Neural crest cell (in vitro differentiated cells): ENCODE measurements around the gene CHEK2. TPM values are rescaled to one million over a fixed set of nuclear protein-coding genes. Genes with fewer than 3 reads are reported as not detected.
"Not testable (repeated sequence)": the region's sequence is repeated elsewhere in the genome, so short reads cannot be mapped to it uniquely, and the experiment has no call there.

Source experiments
- DNase-seq: peaks from one replicate; pipeline ENCODE4 v3.0.0; 2021; ENCODE audit warnings: low read depth, mixed read lengths, low spot score
- H3K27ac Mint-ChIP-seq: one replicate; pipeline ENCODE4 v1.8.0; 2021; ENCODE audit warnings: mild to moderate bottlenecking, mixed read lengths; ENCODE audit not compliant: unreplicated experiment
- H3K27me3 Mint-ChIP-seq: 2 replicates; pipeline ENCODE4 v1.8.0; 2021; ENCODE audit warnings: low read depth, mild to moderate bottlenecking, mixed read lengths
- H3K36me3 Mint-ChIP-seq: 2 replicates; pipeline ENCODE4 v1.8.0; 2021; ENCODE audit warnings: low read depth, mild to moderate bottlenecking, mixed read lengths
- H3K4me1 Mint-ChIP-seq: 2 replicates; pipeline ENCODE4 v1.8.0; 2021; ENCODE audit warnings: mixed read lengths
- H3K4me3 Mint-ChIP-seq: one replicate; pipeline ENCODE4 v1.8.0; 2021; ENCODE audit warnings: mild to moderate bottlenecking, mixed read lengths
- H3K9me3 Mint-ChIP-seq: 2 replicates; pipeline ENCODE4 v1.8.0; 2021; ENCODE audit warnings: mixed read lengths
- CTCF ChIP-seq: fragments of 200-600 bp; sonication (generic); conservative IDR thresholded peaks from 2 replicates; pipeline ENCODE4 v1.5.0; 2021; ENCODE audit warnings: antibody characterized with exemption, mild to moderate bottlenecking
- total RNA-seq: library from RNA; stranded (reverse); gene quantifications from 2 replicates; pipeline ENCODE4 v1.2.1, GENCODE V29; 2021

The CHEK2 gene
- total RNA-seq, 1 donor from 2014 or later = 44.2 TPM

- H3K27ac Mint-ChIP-seq = peak overlapping the region; percentile 37
- no peak for DNase-seq
- peaks cover 12% of the 10 kb centered on the region for H3K4me1 Mint-ChIP-seq
- H3K9me3 Mint-ChIP-seq = peaks cover 9% of the 10 kb centered on the region
- H3K4me3 Mint-ChIP-seq = peak overlapping the region; percentile 14
- no peaks in the 10 kb centered on the region for H3K27me3 Mint-ChIP-seq
- TF ChIP-seq CTCF = no peak
- peaks cover 18% of the 10 kb centered on the region for H3K36me3 Mint-ChIP-seq
These were observed 67.5 kb downstream of the CHEK2 start for GRCh38 chr22:28674121-28674563.

DNA sequence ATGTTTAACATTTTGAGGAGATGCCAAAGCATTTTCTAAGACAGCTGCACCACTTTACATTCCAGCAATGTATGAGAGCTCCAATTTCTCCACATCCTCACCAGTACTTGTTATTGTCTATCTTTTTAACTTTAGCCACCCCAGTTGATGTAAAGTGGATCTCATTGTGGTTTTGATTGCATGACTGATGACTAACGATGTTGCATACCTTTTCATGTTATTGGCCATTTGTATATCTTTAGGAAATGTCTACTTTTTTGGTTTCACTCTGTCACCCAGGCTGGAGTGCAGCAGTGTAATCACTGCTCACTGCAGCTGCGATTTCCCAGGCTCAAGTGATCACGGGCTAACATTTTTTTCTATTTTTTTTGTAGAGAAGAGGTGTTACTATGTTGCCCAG, 70.9 kb downstream of the CHEK2 start:
- Mint-ChIP-seq H3K4me1 (no peaks in the 10 kb centered on the region), H3K27me3 (no peaks in the 10 kb centered on the region), H3K4me3 (peak overlapping the region; percentile 6), H3K27ac (no peak overlapping the region), H3K9me3 (peaks cover 9% of the 10 kb centered on the region), H3K36me3 (peaks cover 18% of the 10 kb centered on the region)
- no peak for DNase-seq
- no peak for TF ChIP-seq CTCF

GRCh38 chr22:28670161-28670560, 71.5 kb downstream of the CHEK2 start:
- Mint-ChIP-seq H3K9me3 (peaks cover 9% of the 10 kb centered on the region), H3K27ac (no peak overlapping the region), H3K4me3 (no peak overlapping the region), H3K36me3 (peaks cover 18% of the 10 kb centered on the region), H3K4me1 (no peaks in the 10 kb centered on the region), H3K27me3 (no peaks in the 10 kb centered on the region)
- no peak for DNase-seq
- no peak for TF ChIP-seq CTCF

GRCh38 chr22:28669387-28669786, 72.2 kb downstream of the CHEK2 start:
- no peak for TF ChIP-seq CTCF

GRCh38 chr22:28663569-28663942, 78.1 kb downstream of the CHEK2 start:
- not testable (repeated sequence) for H3K36me3 Mint-ChIP-seq, H3K27ac Mint-ChIP-seq, H3K4me1 Mint-ChIP-seq, H3K9me3 Mint-ChIP-seq, DNase-seq, H3K27me3 Mint-ChIP-seq, H3K4me3 Mint-ChIP-seq

More at GRCh38 chr22:28669387-28669786, 72.2 kb downstream of the CHEK2 start:
- Mint-ChIP-seq H3K4me3 (no peak overlapping the region), H3K4me1 (no peaks in the 10 kb centered on the region), H3K36me3 (peaks cover 18% of the 10 kb centered on the region), H3K27ac (no peak overlapping the region), H3K9me3 (peaks cover 9% of the 10 kb centered on the region), H3K27me3 (no peaks in the 10 kb centered on the region)
- no peak for DNase-seq

DNA sequence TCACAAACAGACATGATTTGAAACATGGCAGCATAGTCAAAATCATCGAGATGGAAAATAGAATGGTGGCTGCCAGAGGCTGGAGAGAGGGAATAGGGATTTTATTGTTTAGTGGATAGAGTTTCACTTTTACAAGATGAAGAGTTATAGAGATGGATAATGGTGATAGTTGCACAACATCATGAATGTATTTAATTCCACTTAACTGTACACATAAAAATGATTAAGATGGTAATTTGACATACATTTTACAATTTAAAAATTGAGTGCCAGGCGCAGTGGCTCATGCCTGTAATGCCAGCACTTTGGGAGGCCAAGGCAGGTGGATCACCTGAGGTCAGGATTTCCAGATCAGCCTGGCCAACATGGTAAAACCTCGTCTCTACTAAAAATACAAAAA, 83.2 kb downstream of the CHEK2 start:
- H3K4me3 Mint-ChIP-seq = no peak overlapping the region
- no peak for DNase-seq
- no peaks in the 10 kb centered on the region for H3K27me3 Mint-ChIP-seq
- no peaks in the 10 kb centered on the region for H3K9me3 Mint-ChIP-seq
- no peak for TF ChIP-seq CTCF
- no peak overlapping the region for H3K27ac Mint-ChIP-seq
- H3K4me1 Mint-ChIP-seq = peaks cover 13% of the 10 kb centered on the region
- peaks cover 7% of the 10 kb centered on the region for H3K36me3 Mint-ChIP-seq
